ENCODE measurements around the gene DNAJB8. TPM values are rescaled to one million over a fixed set of nuclear protein-coding genes. Genes with fewer than 3 reads are reported as not detected.
A peak's percentile ranks its signal among the peaks of the same experiment; 100 is the strongest.

The DNAJB8 gene
- total RNA-seq, 4 donors from 2014 or later = not detected

DNA sequence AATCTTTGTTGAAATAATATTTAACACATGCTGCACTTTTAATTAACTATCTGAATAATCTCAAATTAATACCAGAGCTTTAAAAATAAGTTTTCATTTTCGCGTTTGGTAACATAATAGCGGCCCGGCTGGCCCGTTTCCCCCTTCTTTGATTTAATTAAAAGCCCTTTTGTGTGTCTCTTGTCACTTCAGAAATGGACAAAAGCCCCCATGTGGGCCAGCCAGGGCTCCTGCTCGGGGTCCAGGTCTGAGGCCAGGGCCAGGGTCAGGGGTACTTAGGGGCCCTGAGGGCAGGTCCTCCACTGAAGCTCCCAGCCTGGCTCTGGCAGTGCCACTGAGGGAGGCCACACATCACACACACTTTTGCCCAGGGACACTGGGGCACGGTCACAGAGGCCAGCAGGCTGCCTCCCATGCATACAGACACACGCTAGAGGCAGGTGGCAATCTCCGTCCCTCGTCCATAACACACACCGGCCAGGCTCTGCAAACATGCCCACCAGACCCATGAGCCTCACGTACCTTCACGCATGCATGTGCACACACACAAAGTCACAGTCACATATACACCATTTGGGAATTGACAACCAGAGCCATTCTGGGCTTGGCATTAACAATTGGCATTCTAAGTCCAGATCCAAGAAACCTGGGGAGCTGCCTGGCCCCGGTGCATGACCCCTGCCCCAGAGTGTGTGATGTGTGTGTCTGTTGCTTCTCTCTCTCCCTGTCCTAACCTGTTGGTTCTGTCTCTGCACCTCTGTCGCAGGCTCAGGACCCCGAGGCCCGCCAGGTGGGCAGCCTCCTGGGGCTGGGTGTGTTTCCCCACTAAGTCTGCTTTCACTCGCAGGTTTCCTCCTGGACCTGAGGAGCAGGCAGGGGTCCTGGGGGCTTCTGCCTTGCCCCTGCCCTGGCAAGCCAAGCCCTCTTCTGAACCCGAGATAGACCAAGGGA lies 38.5 kb downstream of the DNAJB8 start:
- H3K9me3 ChIP-seq = no peaks in the 10 kb centered on the region
- peaks cover 56% of the 10 kb centered on the region for H3K27me3 ChIP-seq
- peaks cover 18% of the 10 kb centered on the region for H3K4me1 ChIP-seq
- no peak overlapping the region for H3K4me3 ChIP-seq
- H3K36me3 ChIP-seq = no peaks in the 10 kb centered on the region
- DNase-seq (ENCODE audit: low spot score in 2 of 2) = no peak
- no peak for TF ChIP-seq POLR2AphosphoS5 (IDR thresholded peaks at IDR 0.05)
- 92% methylated on average over 17 of the region's 19 CpGs for WGBS
- H3K27ac ChIP-seq = no peak overlapping the region

- no peak overlapping the region for H3K27ac ChIP-seq
- no peak overlapping the region for H3K4me3 ChIP-seq
- peaks cover 47% of the 10 kb centered on the region for H3K27me3 ChIP-seq
- H3K4me1 ChIP-seq = peaks cover 10% of the 10 kb centered on the region
- TF ChIP-seq CTCF (IDR thresholded peaks at IDR 0.05) (no peak), POLR2A (IDR thresholded peaks at IDR 0.05) (no peak), POLR2AphosphoS5 (IDR thresholded peaks at IDR 0.05) (no peak), EP300 (IDR thresholded peaks at IDR 0.05) (no peak)
- no peaks in the 10 kb centered on the region for H3K36me3 ChIP-seq
- no peak for DNase-seq (ENCODE audit: low spot score in 2 of 2)
- H3K9me3 ChIP-seq = no peaks in the 10 kb centered on the region
- 93% methylated on average over 9 of the region's 15 CpGs for WGBS
These were observed 39.4 kb downstream of the DNAJB8 start for GRCh38 chr3:128427175-128427857.

DNA sequence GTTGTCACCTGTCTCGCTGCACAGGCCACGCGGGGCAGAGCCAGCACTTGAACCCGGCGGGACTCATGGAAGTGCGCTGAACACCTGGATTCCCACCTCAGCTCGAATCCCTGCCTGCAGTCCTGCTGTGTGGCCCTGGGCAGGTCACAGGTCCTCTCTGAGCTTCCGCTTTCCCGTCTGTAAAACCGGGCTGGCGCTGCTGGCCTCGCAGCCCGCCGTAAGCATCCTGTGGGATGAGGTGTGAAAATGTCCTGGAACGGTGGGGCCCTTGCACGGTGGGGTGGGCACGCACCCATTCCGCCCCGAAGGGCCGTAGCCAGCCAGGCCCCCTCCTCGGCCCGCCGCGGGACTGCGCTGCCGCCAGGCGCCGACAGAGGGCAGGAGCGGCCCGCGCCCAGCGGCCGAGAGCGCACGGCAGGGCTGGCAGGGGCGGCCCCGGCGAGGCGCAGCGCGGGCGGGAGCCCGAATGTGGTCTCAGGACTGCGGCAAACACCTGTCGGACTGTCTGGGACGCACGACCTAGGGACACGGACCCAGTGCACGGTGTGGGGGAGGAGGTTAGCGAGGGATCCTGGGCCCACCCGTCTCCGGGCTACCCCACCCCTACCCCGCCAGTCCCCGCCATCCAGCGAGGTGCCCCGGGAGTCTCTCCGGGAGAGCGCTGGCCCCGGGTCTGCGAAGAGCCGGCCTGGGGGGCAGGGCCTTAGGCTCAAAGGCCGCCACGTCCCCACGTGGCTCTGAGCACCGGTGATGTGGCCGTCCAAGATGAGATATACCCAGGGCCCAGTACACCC lies 40.4 kb downstream of the DNAJB8 start:
- H3K36me3 ChIP-seq = no peaks in the 10 kb centered on the region
- H3K9me3 ChIP-seq = no peaks in the 10 kb centered on the region
- H3K4me3 ChIP-seq = peak overlapping the region; percentile 35
- H3K27me3 ChIP-seq = peaks cover 37% of the 10 kb centered on the region
- TF ChIP-seq EP300 (IDR thresholded peaks at IDR 0.05) (no peak), POLR2AphosphoS5 (IDR thresholded peaks at IDR 0.05) (no peak), POLR2A (IDR thresholded peaks at IDR 0.05) (no peak), CTCF (IDR thresholded peaks at IDR 0.05) (peak; percentile 85 to 98)
- DNase-seq (ENCODE audit: low spot score in 2 of 2) = no peak
- peaks cover 9% of the 10 kb centered on the region for H3K4me1 ChIP-seq
- H3K27ac ChIP-seq = no peak overlapping the region
- WGBS = 18% methylated on average over 10 of the region's 66 CpGs

DNA sequence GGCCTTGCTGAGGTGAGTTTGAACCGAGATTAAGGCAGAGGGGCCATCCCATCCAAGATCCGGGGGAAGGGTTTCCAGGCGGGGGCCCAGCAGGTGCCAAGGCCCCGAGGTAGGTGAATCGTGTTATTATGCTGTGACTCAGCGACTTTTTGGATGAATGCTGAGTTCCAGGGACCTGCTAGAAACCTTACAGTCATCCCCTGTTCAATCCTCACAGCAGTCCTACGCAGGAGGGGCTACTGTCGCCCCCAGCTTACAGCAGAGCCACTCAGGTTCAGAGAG lies 40.9 kb downstream of the DNAJB8 start:
- H3K36me3 ChIP-seq = no peaks in the 10 kb centered on the region
- peaks cover 9% of the 10 kb centered on the region for H3K4me1 ChIP-seq
- no peak overlapping the region for H3K4me3 ChIP-seq
- H3K9me3 ChIP-seq = no peaks in the 10 kb centered on the region
- 74% methylated on average over 6 of the region's 8 CpGs for WGBS
- H3K27ac ChIP-seq = no peak overlapping the region
- no peak for TF ChIP-seq POLR2AphosphoS5 (IDR thresholded peaks at IDR 0.05)
- no peak for TF ChIP-seq EP300 (IDR thresholded peaks at IDR 0.05)
- TF ChIP-seq POLR2A (IDR thresholded peaks at IDR 0.05) = no peak
- no peak for TF ChIP-seq CTCF (IDR thresholded peaks at IDR 0.05)
- no peak for DNase-seq (ENCODE audit: low spot score in 2 of 2)
- H3K27me3 ChIP-seq = peaks cover 32% of the 10 kb centered on the region

- Histone ChIP-seq H3K27me3 (peaks cover 27% of the 10 kb centered on the region), H3K4me1 (peaks cover 9% of the 10 kb centered on the region), H3K36me3 (no peaks in the 10 kb centered on the region), H3K4me3 (no peak overlapping the region), H3K9me3 (no peaks in the 10 kb centered on the region), H3K27ac (no peak overlapping the region)
- TF ChIP-seq POLR2AphosphoS5 (IDR thresholded peaks at IDR 0.05) (no peak), EP300 (IDR thresholded peaks at IDR 0.05) (no peak)
- DNase-seq (ENCODE audit: low spot score in 2 of 2) = no peak
- WGBS = 85% methylated on average over 23 of the region's 23 CpGs
These were observed 41.4 kb downstream of the DNAJB8 start for GRCh38 chr3:128425142-128425845.
